Measurements from ENCODE around the gene APOE.

GRCh38 chr19:44931541-44931940 is 25.9 kb downstream of the APOE start:
- TF ChIP-seq FOSL1 (tag; conservative IDR thresholded peaks at IDR 0.05) (no peak), NR0B1 (IDR thresholded peaks at IDR 0.05; ENCODE audit: partially characterized antibody) (no peak), EZH2 (IDR thresholded peaks at IDR 0.05; ENCODE audit: borderline replicate concordance, low read depth, low read length) (no peak), FOXA3 (CRISPR knock-in tag; conservative IDR thresholded peaks at IDR 0.05 in 1 of 2, IDR thresholded peaks at IDR 0.05 in 1 of 2) (no peak), KLF6 (CRISPR knock-in tag; IDR thresholded peaks at IDR 0.05; ENCODE audit: borderline replicate concordance) (no peak), RAD51 (IDR thresholded peaks at IDR 0.05; ENCODE audit: borderline replicate concordance, low read depth) (no peak), CTCF (IDR thresholded peaks at IDR 0.05 in 2 of 3, conservative IDR thresholded peaks at IDR 0.05 in 1 of 3; ENCODE audit: insufficient read depth in 2 of 3, low read depth in 1 of 3, low read length in 3 of 3) (no peak)
